Measurements from ENCODE around the gene SCD. TPM values are rescaled to one million over a fixed set of nuclear protein-coding genes. Genes with fewer than 3 reads are reported as not detected.

SCD gene
- total RNA-seq, 4 donors from 2014 or later, result 2.2 to 29.7 (median 5.1) TPM

GRCh38 chr10:100370714-100371481, 23.9 kb downstream of the SCD start:
- peak overlapping the region in 2 of 3 donors; percentile 26 to 62 for H3K27ac ChIP-seq
- DNase-seq, result peak; percentile 22 to 25
- 64 to 68% methylated on average over 7 of the region's 12 CpGs for WGBS, 2 donors
- TF ChIP-seq POLR2A (IDR thresholded peaks at IDR 0.05) (peak in 1 of 2 donors; percentile 2), CTCF (IDR thresholded peaks at IDR 0.05) (no peak)
- H3K36me3 ChIP-seq, result no peaks in the 10 kb centered on the region
- intact Hi-C loops (cut with DNase I), result no loop called here
- no peak overlapping the region for H3K4me3 ChIP-seq (replicated peaks in 1 of 3)
- no peaks in the 10 kb centered on the region for H3K9me3 ChIP-seq
- peaks cover 7 to 25% of the 10 kb centered on the region in 2 donors for H3K4me1 ChIP-seq
- H3K27me3 ChIP-seq, result no peaks in the 10 kb centered on the region

- no peak overlapping the region for H3K4me3 ChIP-seq (replicated peaks in 1 of 3)
- 87 to 91% methylated on average over 10 of the region's 10 CpGs for WGBS, 2 donors
- TF ChIP-seq POLR2A (IDR thresholded peaks at IDR 0.05), result no peak
- no peak for DNase-seq
- intact Hi-C loops (cut with DNase I), result no loop called here
- no peaks in the 10 kb centered on the region for H3K27me3 ChIP-seq
- H3K27ac ChIP-seq, result peak overlapping the region in 2 of 3 donors; percentile 26 to 62
- no peaks in the 10 kb centered on the region for H3K9me3 ChIP-seq
- H3K36me3 ChIP-seq, result no peaks in the 10 kb centered on the region
- peaks cover 7 to 25% of the 10 kb centered on the region in 2 donors for H3K4me1 ChIP-seq
Observed at GRCh38 chr10:100371482-100372027, 24.5 kb downstream of the SCD start.

GRCh38 chr10:100372415-100373297, 25.6 kb downstream of the SCD start:
- Histone ChIP-seq H3K9me3 (no peaks in the 10 kb centered on the region), H3K27me3 (no peaks in the 10 kb centered on the region), H3K4me3 (replicated peaks in 1 of 3) (peak overlapping the region in 1 of 3 donors; percentile 39), H3K36me3 (no peaks in the 10 kb centered on the region), H3K27ac (peak overlapping the region; percentile 96 to 100 (median 96)), H3K4me1 (peaks cover 7 to 25% of the 10 kb centered on the region in 2 donors)
- WGBS, 2 donors, result 21 to 33% methylated on average over 12 to 16 of the region's 16 CpGs
- TF ChIP-seq CTCF (IDR thresholded peaks at IDR 0.05) (peak in 1 of 6 experiments; percentile 10), POLR2A (IDR thresholded peaks at IDR 0.05) (no peak)
- intact Hi-C loops (cut with DNase I), result no loop called here
- DNase-seq, result no peak

- TF ChIP-seq POLR2A (IDR thresholded peaks at IDR 0.05) (peak in 1 of 2 donors; percentile 57), CTCF (IDR thresholded peaks at IDR 0.05) (no peak)
- Histone ChIP-seq H3K36me3 (no peaks in the 10 kb centered on the region), H3K27ac (peak overlapping the region; percentile 96 to 100 (median 96)), H3K4me3 (replicated peaks in 1 of 3) (peak overlapping the region; percentile 39 to 73 (median 71)), H3K9me3 (no peaks in the 10 kb centered on the region), H3K27me3 (no peaks in the 10 kb centered on the region), H3K4me1 (peaks cover 7 to 25% of the 10 kb centered on the region in 2 donors)
- intact Hi-C loops (cut with DNase I), result no loop called here
- DNase-seq, result peak; percentile 99 to 100
- WGBS, 2 donors, result 0 to 1% methylated on average over 38 to 41 of the region's 45 CpGs
Observed at GRCh38 chr10:100373298-100374199, 26.5 kb downstream of the SCD start.

Measured in thyroid gland (tissue), 4 donors.